ENCODE results near the gene TCAIM. TPM values are rescaled to one million over a fixed set of nuclear protein-coding genes. Genes with fewer than 3 reads are reported as not detected.
A peak's percentile ranks its signal among the peaks of the same experiment; 100 is the strongest.

The TCAIM gene, protein sequence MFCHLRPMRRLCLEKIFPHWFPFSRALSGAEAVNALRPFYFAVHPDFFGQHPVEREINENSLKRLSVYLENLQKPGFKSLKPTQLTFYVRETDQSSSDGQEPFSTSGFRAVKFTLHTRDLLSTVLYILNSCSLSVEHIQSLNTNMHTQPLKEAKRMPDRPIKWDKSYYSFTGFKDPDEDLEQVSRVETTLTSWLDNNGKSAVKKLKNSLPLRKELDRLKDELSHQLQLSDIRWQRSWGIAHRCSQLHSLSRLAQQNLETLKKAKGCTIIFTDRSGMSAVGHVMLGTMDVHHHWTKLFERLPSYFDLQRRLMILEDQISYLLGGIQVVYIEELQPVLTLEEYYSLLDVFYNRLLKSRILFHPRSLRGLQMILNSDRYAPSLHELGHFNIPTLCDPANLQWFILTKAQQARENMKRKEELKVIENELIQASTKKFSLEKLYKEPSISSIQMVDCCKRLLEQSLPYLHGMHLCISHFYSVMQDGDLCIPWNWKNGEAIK
- 43.4 TPM for total RNA-seq

DNA sequence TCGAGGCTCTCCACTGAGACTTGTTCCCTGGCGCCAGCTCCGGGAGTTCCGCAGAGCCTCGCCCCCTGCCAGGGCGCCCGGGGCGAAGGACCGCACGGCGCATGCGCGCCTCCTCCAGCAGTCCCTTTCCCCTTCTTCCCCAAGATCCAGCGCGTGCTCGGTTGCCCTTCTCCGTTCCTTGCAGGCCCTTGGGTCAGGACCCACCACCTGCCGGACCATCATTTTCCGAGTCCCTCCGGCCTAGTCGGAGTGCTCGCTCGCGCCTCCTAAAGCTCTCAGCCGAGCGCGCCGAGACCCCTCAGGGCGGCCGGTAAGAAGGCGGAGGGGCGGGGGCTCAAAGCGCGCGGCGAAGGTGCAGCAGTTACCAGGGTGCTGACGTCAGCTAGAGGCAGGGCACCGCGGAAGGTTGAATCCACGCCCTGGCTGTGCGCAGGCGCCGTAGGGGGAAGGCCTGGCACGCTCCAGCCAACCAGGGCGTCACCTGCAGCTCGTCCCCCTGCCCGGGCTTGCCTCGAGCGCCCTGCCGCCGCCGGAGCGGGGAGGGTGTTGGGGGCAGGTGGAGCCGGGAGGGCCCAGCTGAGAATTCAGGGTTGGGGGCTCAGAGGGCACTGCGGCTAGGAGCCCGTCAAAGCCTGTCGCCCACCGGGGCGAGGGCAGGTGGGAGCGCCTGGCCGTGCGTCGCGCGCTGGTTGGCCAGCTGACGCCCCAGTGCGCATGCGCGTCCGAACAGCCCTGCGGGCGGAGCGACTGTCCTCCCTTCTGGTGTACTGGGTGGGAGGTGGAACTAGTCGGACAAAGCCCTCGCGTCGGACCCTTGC is at the start of gene TCAIM:
Gene TCAIM (plus strand): TSS at position 757 of the 818 bp plus-strand sequence. CDS start 16,017 bp downstream, outside the sequence.
- peak; percentile 99 for DNase-seq

DNA sequence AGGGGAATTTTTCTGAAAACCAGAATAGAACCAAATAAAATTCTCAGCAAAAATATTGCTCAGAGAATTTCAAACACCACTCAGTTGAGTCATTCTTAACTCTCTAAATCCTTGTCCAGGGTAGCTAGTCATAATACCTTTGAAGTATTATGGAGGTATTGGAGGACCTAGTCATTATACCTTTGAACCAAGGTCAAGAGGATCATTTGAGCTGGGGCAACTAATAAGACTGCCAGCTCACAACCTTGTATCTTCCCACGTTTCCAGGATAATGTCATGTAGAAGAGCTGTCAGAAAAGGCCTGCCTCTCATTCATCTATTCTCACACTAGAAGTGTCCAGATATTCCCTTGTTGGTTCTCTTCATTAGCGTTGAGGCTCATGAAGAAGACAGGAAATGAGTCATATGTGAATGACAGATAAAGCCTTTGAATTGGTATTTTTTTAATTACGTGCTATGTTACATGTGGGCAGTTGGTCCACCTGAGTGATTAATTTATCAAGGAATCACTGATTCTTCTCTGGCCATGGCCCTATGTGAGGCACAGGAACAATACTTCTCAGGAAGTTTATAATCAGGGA is 48.6 kb upstream of the TCAIM start:
- DNase-seq = no peak

DNA sequence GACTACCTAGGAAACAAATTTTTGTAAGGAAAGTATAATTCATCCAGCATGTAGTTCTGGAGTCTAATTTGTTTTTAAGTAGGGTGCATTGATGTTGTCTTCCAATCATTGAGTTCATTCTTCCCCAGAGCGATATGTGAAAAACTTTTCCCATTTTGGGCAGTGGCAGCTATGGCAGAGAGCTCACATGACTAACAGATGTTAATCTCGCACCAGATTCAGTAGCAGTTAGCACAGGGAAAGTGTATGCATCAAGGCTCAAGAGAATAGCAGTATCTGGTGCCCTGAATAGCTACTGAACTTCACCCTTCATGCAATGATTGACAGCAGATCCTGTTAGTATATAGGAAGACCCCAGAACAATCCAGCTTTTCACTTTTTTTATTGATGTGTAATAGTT is 46.3 kb upstream of the TCAIM start:
- DNase-seq = no peak

DNA sequence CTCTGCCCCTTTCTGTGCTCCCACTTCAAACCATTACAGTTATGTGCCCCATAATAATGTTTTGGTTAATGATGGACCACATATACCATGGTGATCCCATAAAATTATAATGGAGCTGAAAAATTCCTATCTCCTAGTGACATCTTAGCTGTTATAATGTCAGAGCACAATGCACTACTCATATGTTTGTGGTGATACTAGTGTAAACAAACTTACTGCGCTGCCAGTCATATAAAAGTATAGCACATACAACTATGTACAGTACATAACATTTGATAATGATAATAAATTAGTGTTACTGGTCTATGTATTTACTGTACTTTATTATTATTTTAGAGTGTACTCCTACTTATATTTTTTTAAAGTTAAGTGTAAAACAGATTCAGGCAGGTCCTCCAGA is 45.6 kb upstream of the TCAIM start:
- no peak for DNase-seq

DNA sequence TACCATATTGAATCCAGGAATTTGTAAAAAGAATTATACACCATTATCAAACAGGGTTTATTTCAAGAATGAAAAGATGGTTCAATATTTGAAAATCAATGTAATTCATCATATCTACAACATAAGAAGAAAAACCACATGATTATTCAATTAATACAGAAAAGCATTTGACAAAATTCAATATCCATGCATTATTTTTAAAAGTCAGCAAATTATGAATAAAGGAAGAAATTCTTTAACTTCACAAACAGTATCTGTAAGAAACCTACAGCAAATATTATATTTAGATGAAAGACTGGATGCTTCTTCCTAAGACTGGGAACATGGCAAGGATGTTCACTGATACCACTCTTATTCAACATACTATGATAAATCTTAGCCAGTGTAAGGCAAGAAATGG is 41.3 kb upstream of the TCAIM start:
- DNase-seq = no peak

DNA sequence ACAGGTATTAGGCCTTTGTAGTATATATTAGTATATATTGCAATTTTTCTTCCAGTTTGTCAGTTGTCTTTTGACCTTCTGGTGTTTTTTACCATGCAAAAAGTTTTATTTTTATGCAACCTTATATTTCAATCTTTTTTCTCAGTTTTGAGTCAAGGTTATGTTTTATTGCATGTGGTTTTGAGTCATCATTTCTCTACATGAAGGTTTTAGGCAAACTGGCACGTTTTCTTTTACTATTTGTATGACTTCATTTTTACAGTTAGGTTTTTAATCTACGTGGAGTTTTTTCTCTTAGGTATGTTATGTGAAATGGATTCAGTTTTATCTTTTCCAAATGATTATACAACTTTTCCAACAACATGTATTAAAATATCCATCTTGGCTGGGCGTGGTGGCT is 36.8 kb upstream of the TCAIM start:
- no peak for DNase-seq

DNA sequence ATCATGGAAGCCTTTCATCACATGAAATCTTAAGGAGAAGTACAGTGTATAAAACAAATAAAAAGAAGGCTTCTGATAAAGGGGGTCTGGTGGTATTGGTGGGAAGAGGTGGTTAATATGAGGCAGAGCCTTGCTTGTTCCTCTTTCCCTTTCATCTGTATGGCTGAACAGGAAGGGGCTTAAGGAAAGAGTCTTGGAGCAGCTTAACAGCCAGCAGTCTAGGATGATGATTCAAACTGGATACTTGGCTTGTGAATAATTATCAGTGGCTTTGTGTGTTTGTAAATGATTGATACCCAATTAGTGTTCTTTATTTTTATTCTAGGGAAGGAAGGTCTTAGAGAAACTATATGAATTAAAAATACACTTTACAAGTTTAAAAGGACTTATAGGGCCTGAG is 29.1 kb upstream of the TCAIM start:
- DNase-seq = no peak

DNA sequence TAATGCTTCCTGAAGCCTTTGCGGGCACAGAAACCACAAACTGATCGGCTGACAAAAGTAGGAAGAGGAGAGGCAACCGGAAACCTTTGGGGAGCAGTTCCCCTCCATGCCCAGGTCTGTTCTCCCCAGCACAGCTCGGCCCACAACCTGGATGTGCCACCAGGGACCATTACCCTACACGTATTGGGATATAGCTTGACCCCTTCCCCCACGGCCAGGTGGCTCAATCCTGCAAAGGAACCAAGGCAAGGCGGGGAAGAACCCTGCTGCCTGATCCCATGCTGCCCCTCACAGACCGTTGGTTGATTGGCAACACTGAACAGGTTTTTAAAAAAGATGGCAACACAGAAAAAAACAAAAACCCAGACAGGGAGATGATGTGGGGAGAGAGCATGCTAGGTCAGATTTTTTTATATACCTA is 19.7 kb upstream of the TCAIM start:
- no peak for DNase-seq

DNA sequence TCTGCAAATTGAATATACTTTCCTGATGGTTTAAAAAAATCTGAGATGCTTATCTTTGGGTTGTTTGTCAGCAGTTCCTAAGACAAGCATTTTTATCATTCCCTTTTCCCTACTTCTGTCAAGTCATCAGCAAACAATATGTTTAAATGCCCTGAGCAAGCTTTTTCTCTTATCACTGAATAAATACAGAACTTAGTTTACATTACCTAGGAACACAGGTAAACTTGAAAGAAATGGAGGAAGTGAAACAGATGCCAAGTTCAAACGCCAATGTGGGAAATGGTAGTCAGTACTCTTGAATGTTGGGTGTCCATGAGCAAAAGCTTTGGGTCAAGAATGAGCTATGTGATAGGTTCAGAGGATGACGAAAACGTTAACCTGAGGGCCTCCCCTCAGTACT is 17.2 kb upstream of the TCAIM start:
- no peak for DNase-seq

DNA sequence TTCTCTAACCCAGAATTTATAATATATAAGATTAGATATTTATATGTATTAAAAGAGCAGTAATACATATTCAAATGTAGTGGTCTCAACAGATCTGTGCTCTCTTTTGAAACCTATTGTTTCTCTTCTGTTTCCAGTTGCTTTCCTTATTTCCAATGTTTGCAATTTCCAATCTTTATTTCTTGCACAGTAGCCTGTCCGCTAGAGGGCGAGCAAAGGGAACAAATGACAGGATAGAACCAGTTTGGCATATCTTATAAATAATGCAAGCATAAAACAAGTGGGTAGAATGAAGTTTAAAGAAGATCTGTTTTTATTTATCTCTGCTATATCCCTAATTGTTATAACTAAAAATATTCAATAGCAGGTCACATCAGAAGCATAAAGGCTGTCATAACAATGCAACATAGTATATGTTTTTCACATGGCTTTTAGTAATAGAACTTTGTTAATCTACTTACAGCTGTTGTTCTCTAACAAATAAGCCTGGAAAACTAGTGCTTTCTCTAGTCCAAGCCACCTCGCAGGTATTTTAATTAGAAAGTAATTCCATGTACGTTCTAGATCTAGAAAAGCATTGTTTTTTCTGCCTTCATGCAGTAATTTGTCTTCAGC is 15.1 kb upstream of the TCAIM start:
- DNase-seq = peak; percentile 85

DNA sequence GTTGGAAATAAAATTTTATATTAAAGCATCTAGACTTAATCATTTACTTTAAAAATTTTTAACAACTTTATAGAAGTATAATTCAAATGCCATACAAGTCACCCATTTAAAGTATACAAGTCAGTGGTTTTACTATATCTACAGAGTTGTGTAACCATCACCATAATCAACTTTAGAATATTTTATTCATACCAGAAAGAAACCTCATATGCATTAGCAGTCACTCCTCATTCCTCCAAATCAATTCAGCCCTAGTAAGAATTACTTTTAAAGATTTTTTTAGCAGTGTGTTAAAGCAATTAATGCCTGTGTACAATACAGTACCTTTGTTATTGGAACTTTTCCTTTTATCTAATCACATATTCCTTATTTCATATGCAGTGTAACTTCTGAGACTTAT is 14.0 kb upstream of the TCAIM start:
- DNase-seq = no peak

DNA sequence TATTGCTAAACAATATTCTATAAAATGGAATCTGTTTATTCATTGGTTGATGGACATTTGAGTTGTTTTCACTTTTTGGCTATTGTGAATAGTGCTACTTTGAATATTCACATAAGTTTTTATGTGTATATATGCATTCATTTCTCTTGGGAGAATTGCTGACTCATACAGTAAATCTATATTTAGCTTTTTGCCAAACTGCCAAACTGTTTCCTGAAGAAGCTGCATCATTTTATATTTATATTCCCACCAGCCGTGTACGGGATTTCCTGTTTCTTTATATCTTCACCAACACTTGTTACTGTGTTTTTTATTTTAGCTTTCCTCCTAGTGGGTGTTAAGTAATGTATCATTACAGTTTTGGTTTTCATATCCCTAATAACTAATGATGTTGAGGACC is 12.5 kb upstream of the TCAIM start:
- DNase-seq = no peak

DNA sequence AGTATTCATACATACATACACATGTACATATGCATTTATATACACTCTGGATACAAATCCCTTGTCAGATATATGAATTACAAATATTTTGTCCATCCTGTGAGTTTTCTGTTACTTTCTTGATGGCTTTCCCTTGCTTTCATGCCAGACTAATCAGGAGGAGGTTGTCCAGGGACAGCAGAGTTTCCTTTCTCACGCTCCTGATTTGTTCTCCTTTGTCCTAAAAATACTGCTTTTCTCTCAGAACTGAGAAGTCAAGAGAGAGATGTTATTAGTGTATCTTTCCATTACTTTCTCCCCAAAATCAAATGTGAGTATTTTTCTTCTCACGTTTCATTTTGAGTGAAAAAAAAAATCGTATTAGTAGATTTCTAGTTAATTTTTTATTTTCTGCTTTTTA is 12.1 kb upstream of the TCAIM start:
- DNase-seq = no peak

DNA sequence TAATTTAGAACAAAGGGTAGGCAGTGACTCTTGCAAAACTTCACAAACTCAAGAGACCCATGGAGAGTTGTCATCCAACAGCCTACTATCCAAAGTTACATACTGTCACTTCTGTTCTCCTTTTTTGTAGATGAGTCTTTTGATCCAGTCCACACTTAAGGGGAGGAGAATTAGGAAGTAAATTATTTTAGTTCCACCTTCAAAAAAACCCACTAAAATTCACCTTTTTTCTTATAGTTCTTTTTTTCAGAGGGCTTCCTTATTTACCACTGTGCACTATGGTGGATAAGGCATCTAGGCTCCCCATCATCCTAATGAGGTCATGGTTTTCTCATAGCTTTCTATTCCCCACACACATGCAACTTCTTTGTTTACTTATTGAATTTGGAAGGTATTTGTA is 8.6 kb upstream of the TCAIM start:
- no peak for DNase-seq

DNA sequence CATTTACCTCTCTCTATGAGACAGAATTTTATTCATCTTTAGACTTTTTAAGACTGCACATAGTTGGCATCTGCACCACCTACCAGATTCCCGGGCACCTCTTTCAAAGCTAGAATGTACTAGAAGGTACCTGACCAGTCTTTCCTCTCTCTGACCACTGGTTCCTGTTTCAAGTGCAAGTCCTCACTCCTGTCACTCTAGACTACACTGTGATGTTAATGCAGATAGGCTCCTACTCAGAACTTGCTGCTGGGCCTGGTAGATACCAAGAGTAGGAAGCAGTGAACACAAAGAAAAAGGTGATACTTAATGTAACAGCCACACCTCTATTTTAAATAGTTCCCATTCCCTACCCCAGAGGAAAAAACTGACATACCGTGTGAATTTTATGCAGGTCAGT is 8.1 kb upstream of the TCAIM start:
- DNase-seq = no peak

DNA sequence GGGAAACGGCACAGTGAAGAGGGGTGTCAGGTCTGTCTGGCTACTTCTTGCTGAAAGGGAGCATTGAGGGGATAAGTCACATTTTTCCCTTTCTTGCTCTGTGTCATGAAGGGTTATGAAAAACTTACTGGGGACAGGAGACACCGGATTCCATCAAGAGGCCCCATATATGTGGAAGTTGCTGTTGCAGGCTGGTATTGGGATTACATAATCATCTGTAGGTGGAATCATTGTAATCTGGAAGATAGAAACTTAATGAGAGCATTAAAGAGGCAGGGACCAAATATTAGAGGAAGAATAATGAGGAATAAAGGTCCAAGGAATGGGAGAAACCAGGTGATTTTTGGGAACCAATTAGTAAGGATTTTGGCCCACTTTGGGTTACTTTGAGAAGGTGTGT is 4.2 kb upstream of the TCAIM start:
- DNase-seq = no peak

DNA sequence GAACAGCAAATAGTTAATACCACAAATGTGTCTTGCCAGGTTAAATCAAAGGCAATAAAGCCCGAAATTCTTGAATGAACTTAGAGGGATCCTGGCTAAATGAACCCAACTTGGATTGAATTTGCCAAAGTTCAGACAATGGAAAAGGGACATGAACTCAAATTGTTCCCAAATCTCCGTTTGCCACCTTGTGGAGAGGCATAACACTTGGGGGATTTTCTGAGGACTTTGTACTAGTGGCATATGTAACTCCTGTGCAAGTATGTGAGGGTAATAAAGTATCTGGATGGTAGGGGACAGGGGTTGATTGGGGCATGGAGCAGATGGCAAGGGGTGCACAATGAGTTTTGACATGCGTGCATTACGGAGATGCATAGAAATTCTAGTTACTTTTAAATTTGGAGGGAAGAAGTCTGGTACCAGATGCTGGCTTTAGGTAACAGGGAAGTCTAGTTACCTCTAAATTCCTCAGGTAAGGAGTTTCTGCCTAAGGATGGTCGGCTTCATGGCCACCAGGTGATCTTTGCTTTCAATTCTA is 1.2 kb upstream of the TCAIM start:
- no peak for DNase-seq

DNA sequence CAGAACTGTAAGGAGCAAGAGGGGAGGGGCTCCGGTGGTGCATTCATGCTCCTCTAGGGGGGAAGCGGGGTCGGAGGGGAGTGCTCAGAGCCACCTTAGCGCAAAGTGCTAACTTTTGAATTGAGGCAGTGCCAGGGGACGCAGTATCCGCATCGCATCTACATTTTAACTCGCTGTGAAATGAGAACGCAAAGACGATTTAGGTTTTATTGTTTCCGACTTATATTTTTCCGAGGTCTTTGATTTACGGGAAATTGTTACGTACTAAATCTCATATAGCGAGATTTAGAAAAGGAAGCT is 212 bp downstream of the TCAIM start:
- no peak for DNase-seq

DNA sequence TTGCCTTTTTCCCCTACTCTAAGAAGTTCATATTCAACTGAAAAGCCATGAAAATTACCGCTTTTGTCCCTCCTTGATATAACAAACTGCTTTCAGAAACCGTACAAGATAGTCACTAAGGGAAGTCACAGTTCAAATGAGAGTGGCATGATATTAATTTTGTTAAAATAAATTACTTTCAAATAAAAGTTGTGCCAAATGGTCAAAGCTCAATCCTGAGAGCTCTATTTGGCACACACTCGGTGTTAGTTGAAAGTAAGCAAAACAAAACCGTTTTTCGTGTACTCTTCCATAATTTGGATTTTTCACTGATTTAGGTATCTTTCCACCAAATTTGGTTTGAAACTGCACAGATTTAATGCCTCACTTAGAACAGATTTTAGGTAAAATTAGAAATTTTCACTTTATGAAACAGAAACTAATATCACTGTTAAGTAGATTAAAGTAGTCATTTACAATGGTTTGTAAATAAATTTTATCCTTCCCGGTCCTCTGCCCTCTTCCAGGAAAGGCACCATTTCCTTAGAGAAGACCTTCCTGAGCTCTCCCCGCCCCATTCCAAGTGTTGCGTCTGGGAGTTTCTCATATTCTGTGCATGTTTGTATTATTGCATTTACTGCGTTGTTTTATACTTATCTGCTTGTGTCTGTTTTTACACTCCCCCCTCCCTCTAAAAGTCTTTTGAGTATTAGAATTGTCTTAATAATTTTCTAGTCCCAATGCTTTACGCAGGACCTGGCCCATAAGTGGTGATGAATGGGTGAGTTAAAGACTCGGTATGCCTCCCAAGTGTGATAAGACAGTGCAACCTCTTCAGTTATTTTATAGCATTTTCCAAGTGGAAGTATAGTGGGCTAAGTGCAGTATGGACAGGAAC is 853 bp downstream of the TCAIM start:
- DNase-seq = peak; percentile 31

DNA sequence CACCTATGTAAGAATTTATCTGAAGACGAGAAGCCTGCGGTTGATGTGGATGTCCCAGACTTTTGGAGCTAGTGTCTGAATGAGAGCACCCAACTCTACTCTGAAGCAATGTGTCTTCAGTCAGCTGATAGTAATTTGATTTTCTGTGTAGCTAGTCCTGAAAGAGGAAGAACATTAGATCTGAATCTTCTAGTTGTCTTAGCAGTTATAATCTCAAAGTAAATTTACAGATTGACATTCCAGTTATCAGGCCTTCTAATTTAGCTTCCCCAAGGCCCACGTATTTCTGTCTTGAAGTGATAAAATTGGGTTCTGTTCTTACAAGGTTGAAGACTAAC is 1.5 kb downstream of the TCAIM start:
- no peak for DNase-seq

DNA sequence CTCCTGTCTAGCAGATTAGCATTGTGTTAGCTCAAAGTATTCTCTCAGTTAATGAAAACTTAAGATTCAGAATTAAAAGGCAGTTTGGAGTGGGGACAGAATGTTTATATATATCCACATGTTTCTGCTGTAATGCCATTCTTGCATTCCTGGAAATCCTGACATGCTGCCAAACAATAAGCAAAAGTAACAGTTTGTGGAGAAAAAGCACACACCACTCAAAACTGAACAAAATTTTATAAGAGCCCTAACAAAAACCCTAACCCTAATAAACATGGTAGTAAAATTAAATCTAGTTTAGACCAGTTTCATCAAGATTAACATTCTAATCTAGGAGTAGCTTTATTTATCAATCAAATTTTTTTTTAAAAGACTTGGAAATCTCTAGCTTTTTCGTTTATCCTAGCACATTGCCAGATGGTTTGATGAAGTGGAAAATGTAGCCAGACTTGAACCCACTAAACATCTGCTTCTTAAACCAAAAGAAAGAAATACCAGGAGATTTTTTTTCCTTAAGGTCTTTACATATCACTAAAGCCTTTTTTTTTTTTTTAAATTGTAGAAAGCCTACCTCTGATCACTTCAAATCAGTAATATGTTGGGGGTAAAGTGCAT is 3.7 kb downstream of the TCAIM start:
- DNase-seq = peak; percentile 74
